T-helper 1 cell treated with Interleukin-12 subunit alpha and Interleukin-12 subunit beta and Interleukin-4 antibody, amounts not matched to agents 30 ng/mL and 1 ng/mL, for 36 hours (primary cell): ENCODE measurements around the gene SAP30BP. TPM values are rescaled to one million over a fixed set of nuclear protein-coding genes. Genes with fewer than 3 reads are reported as not detected.
"Not testable (repeated sequence)": the region's sequence is repeated elsewhere in the genome, so short reads cannot be mapped to it uniquely, and the experiment has no call there.

Experiments
- intact Hi-C: fragments of 100-400 bp; cut with micrococcal nuclease; formaldehyde crosslinking; loops from one replicate; pipeline ENCODE4 v1.15.1; 2024
- total RNA-seq: library from RNA; stranded (reverse); gene quantifications from 2 replicates; pipeline ENCODE4 v1.2.3, GENCODE V29; 2022

The SAP30BP gene
- total RNA-seq, 1 donor from 2014 or later: 108 TPM

GRCh38 chr17:75633486-75634375 lies 33.4 kb upstream of the SAP30BP start:
- intact Hi-C loops: loop anchor here (1.0 kb wide), 4 partner anchors 34 to 207 kb away; partner anchors contain the start of genes RECQL5 and SAP30BP

DNA sequence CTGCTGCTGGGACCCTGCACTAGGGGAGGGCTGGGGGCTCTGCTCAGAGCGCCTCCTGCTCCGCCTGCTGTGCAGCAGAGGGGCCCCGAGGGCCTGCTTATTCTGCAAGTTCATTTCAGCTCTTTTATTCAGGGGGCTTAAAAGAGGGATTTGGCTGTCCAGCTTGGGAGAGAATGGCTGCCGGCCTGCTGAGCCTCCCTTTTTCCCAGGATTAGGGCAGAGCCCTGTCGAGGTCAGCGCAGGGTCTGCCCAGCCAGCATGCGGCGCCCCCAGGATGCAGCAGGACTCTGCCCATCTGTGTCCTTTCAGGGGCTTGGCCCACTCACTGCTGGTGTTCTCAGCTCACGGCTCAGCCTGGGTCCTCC lies 32.8 kb upstream of the SAP30BP start:
- intact Hi-C loops: no loop called here

DNA sequence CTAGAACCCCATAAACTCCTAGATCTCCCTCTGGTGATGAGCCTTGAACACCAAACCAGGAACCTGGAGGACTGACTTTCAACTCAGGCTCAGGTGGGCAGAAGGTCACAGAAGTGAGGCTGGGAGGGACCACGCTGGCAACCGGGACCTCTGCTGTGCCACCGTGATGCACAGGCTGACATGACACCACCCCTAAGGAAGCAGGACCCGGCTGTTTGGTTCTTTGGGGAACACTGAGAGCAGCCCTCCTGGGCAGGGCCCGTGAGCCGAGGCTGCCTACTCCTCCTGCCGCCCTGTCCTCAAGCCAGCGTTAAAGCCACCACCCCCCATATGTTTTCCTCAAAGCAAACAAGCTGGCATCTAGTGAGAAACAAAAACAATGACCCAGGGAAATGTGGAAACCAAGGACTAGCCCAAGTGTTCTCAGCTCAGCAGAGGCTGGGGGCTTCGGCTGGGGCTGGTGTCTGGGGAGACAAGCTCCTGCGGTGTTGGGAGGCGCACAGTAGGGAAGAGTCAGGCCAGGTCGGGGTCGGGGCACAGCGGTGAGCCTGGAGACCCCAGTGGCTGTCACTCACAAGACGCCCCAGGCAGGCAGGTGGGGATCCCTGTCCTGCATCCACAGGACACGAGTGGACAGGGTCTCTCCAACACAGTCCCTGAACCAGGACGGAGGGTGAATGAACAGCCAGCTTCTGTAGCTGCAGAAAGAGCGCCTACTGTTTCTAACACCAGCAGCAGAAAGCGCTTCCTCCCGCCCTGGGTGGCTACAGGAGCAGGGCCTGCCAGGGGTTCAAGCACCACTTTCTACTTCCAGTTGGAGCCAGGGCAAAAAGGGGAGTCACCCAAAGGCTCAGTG lies 32.2 kb upstream of the SAP30BP start:
- intact Hi-C loops: no loop called here

- intact Hi-C loops: no loop called here
Observed at GRCh38 chr17:75635610-75636202, 31.4 kb upstream of the SAP30BP start.

GRCh38 chr17:75636381-75637142 lies 30.6 kb upstream of the SAP30BP start:
- intact Hi-C loops: no loop called here

DNA sequence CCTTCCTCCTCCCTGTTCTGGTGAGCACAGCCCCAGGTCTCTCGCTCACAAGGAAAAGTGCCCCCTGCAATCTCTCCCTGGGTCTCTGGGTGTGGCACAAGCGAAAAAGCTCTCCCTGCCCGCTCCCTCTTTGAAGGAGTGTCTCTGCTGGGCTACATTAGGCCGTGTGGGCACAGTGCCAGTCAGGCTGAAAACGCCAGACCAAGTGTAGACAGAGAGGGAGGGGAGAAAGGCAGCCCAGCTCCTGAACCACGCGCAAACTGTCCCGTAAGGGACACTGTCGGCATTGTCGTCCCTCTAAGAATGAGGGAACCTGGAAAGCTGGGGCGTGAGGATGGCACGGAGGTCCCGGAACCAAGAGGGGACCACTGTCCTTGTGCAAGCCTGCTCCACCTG lies 30.0 kb upstream of the SAP30BP start:
- intact Hi-C loops: no loop called here

- intact Hi-C loops: no loop called here
Observed at GRCh38 chr17:75637551-75637950, 29.6 kb upstream of the SAP30BP start.

DNA sequence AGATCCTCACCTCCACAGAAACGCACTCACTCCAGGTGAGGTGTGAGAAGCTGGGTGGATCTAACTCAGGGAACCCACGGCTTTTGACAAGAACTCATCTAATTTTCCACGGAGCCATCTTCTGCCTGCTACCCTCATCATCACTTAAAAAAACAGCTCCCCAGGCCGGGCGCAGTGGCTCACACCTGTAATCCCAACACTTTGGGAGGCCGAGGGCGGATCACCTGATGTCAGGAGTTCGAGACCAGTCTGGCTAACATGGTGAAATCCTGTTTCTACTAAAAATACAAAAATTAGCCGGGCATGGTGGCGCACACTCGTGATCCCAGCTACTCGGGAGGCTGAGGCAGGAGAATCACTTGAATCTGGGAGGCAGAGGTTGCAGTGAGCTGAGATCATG lies 29.1 kb upstream of the SAP30BP start:
- intact Hi-C loops: not testable (repeated sequence)

DNA sequence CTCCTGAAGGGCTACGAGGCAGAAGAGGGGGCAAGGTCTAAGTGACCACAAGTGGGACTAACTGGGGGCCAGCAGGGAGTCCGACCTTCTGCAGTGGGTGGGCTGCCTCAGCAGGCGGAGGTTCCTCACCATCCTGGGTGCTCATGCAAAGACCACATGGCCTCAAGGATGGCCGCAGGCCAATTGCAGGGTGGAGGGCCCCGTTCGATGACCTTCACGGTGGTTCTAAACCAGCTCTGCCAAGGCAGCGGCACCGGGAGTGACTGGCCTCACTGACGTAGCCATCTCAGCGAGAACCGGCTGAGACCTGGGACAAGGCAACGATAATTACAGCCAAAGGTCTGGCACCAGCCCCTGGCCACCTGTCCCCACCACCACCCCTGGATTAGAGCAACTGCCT lies 28.2 kb upstream of the SAP30BP start:
- intact Hi-C loops: no loop called here

DNA sequence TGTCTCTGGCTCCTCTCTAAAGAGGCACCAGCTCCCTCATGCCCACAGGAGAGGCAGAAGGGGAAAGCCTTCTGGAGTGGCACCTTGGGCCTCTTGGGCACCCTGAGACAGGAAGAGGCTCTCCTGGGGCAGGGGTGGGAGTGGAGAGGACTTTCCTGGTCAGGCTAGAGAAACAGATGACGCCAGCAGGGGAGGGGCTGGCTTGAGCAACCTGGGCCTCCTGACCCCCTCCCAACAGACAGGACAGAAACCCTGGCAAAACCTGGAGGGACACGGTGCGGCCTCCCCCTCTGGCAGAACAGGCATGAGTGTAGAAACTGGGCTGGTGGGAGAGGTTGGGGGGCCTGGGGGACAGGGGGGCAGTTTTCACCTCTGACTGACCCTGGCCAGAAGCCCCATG lies 27.8 kb upstream of the SAP30BP start:
- intact Hi-C loops: no loop called here

GRCh38 chr17:75639771-75640555 lies 27.2 kb upstream of the SAP30BP start:
- intact Hi-C loops: no loop called here

DNA sequence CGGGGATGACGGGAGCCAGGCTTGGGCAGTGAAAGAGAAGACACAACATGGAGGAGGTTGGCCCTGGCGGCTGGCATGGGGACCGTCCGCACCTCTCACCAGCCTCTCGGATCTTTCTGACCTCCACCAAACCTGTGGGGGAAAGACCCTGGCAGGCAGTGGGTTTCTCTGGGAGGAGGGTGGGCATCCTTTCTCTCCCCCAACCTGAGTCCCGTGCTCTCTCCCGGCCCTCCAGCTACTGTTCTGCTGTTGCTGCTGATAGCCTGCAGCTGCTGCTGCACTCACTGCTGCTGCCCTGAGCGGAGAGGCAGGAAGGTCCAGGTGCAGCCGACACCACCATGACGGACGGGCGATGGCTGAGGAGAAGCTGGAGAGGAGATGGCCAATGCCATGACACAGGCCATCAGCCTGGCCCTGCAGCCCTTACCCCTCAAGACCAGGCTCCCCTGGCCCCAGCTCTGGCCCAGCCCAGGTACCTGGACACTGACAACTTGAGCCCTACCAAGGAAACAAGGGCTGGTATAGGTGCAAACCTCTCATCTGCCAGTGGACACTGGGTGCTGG lies 26.5 kb upstream of the SAP30BP start:
- intact Hi-C loops: no loop called here

DNA sequence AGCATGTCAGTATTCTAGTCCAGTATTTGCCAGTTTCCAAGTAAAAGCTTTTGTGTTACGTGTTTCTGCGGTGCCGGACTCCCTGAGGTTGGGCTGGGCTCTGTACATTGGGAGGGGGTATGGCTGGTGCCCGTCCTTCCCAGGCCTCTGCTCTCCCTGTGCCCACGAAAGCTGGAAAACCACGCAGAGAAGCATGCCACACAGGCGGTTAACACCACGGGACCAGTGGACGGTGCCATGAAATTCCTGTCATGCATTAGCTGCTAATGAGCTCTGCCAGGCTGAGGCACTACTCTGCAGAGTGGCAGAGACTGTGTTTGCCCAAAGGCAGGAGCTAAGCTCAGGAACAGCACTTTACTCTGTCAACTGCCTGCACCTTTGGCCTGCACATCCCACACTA lies 25.8 kb upstream of the SAP30BP start:
- intact Hi-C loops: no loop called here

DNA sequence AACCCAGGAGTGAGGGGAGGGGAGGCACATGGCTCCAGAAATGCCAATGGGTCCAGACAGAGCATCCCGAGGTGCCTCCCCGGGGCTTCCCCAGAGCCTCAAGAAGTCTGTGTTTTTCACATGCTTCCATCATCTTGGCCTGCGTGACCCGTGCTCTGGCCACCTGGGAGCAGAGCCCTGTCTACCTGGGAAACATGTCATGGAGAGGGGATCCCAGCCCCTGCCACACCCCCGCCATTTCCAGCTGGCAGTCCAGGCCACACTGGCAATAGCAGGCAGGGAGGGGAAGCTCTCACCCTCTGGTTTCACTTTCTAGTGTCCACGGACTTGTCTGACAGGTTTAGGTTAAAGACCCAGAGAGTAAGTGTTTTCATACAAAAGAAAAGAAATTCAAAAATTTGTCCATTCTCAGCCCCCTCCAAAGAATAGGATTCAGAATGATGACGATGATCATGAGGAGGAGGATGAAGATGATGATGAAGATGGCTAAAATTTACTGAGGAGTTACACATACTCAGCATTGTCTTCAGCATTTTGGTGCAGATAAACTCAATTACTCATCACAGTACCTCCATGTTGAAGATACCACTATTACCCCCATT lies 24.9 kb upstream of the SAP30BP start:
- intact Hi-C loops: no loop called here

DNA sequence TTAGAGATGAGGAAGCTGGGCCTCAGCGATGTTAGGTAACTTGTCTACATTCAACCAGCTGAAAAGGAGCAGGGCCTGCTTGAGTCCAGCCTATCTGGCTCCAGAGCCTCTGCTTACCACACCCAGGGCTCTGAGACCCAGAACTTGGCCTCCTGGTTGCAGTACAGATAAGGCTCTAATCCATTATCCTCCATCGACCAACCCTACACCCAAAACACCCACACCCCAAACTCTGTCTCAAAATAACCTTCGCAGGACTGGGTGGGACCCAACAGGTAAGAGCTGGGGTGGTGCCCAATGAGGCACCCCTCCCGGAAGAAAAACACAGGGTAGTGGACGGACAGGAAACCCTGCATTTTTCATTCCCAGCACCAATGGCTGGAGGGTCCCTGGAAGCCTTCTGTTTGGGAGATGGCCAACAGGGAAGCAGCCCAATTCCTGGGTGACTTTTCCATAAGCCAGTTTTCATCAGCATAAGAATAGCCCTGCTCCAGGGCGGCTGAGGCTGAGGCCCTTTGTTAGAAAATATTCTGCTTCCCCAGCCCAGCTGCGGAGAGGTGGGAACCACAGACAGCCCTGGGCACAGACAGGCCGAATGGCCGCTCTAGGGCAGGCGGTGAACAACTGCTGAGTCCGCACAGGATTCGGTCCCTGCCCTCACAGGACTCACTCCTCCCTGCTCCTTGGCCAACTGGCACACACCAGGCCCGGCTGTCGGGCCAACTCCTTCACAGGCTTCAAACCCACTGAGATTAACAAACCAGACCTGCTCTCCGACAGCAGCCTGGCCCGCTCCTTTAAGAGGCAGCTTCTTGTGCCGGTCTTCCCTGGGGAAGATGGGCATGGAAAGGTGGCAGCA lies 24.1 kb upstream of the SAP30BP start:
- intact Hi-C loops: no loop called here

GRCh38 chr17:75643643-75644017 lies 23.5 kb upstream of the SAP30BP start:
- intact Hi-C loops: no loop called here

DNA sequence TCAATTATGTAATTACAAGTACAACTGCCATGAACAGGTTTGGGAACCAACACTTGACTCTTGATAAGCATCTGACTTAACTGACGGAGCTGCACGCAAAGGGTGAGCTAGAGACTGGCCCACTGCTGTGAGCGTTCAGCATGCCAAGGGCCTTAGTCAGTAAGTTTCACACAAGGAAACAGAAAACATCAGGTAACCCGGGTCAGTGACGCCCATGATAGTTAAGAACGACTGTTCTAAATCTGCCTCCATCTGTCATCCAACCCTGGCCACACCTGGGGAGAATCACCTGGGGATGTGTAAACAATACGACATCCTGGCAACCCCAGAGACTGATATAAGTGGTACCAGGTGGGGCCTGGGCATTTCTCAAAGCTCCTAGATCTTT lies 21.6 kb upstream of the SAP30BP start:
- intact Hi-C loops: no loop called here

GRCh38 chr17:75645889-75646637 lies 21.1 kb upstream of the SAP30BP start:
- intact Hi-C loops: no loop called here
